Mesenchymal stem cell (in vitro differentiated cells and primary cell): ENCODE measurements around the gene SOX10.

Source experiments
- DNase-seq: peaks from one replicate; pipeline ENCODE4 v3.0.0-alpha.2; 2013
- H2AFZ ChIP-seq: one replicate; pipeline ENCODE4 v1.6.1; 2013; ENCODE audit warnings: low read depth, mild to moderate bottlenecking, control low read depth, inconsistent platforms, low read length, moderate library complexity
- H2AK5ac ChIP-seq: 2 replicates; pipeline ENCODE4 v1.6.1; 2013; ENCODE audit warnings: low read length, moderate library complexity, mild to moderate bottlenecking, inconsistent platforms; ENCODE audit not compliant: severe bottlenecking
- H2BK120ac ChIP-seq: one replicate; pipeline ENCODE4 v1.6.1; 2013; ENCODE audit warnings: low read depth, mild to moderate bottlenecking, inconsistent platforms, low read length, moderate library complexity
- H2BK12ac ChIP-seq, 2 experiments: one replicate each; pipeline ENCODE4 v1.6.1; 2013; ENCODE audit warnings: inconsistent platforms in 2 of 2, low read length in 2 of 2, mild to moderate bottlenecking in 2 of 2, moderate library complexity in 2 of 2, control low read depth in 1 of 2
- H2BK15ac ChIP-seq: one replicate; pipeline ENCODE4 v1.6.1; 2013; ENCODE audit warnings: mild to moderate bottlenecking, low read depth, inconsistent platforms; ENCODE audit not compliant: poor library complexity, severe bottlenecking
- H2BK5ac ChIP-seq: 2 replicates; pipeline ENCODE4 v1.6.1; 2013; ENCODE audit warnings: low read depth, mild to moderate bottlenecking, low read length, control low read depth, inconsistent platforms; ENCODE audit not compliant: poor library complexity, severe bottlenecking
- H3K14ac ChIP-seq, 2 experiments: one replicate each; pipeline ENCODE4 v1.6.1; 2013; ENCODE audit warnings: inconsistent platforms in 2 of 2, low read length in 2 of 2, control low read depth in 1 of 2, mild to moderate bottlenecking in 1 of 2, moderate library complexity in 1 of 2
- H3K18ac ChIP-seq, 2 experiments: one replicate each; pipeline ENCODE4 v1.6.1; 2013; ENCODE audit warnings: inconsistent platforms in 2 of 2, low read length in 2 of 2, control low read depth in 1 of 2, low read depth in 1 of 2, mild to moderate bottlenecking in 1 of 2
- H3K23ac ChIP-seq, 2 experiments: one replicate each; pipeline ENCODE4 v1.6.1; 2013; ENCODE audit warnings: inconsistent platforms in 2 of 2, low read length in 2 of 2, mild to moderate bottlenecking in 2 of 2, moderate library complexity in 2 of 2, control low read depth in 1 of 2
- H3K27ac ChIP-seq: 2 replicates; pipeline ENCODE4 v1.5.1; 2013; ENCODE audit warnings: mild to moderate bottlenecking, moderate library complexity, low read length, control low read depth, inconsistent platforms; ENCODE audit not compliant: poor library complexity, severe bottlenecking
- H3K27me3 ChIP-seq, 2 experiments: 2 replicates each; pipeline versions ENCODE4 v1.6.1 to v1.7.0; 2013; ENCODE audit warnings: low read length in 2 of 2, mild to moderate bottlenecking in 2 of 2, moderate library complexity in 2 of 2, control low read depth in 1 of 2, inconsistent platforms in 1 of 2; ENCODE audit not compliant: control insufficient read depth in 1 of 2, insufficient read depth in 1 of 2
- H3K36me3 ChIP-seq, 2 experiments: 2 replicates each; pipeline versions ENCODE4 v1.6.1 to v1.7.0; 2013; ENCODE audit warnings: low read length in 2 of 2, control low read depth in 1 of 2, inconsistent platforms in 1 of 2, low read depth in 1 of 2, mild to moderate bottlenecking in 1 of 2; ENCODE audit not compliant: insufficient read depth in 2 of 2, control insufficient read depth in 1 of 2
- H3K4ac ChIP-seq, 2 experiments: one replicate each; pipeline ENCODE4 v1.6.1; 2013; ENCODE audit warnings: inconsistent platforms in 2 of 2, low read length in 2 of 2, mild to moderate bottlenecking in 2 of 2, moderate library complexity in 2 of 2, control low read depth in 1 of 2, low read depth in 1 of 2
- H3K4me1 ChIP-seq: 2 replicates; pipeline ENCODE4 v1.6.1; 2013; ENCODE audit warnings: low read depth, low read length, control low read depth; ENCODE audit not compliant: control insufficient read depth, insufficient read depth
- H3K4me2 ChIP-seq: 2 replicates; pipeline ENCODE4 v1.6.1; 2013; ENCODE audit warnings: low read length, mild to moderate bottlenecking, inconsistent platforms; ENCODE audit not compliant: poor library complexity, severe bottlenecking
- H3K4me3 ChIP-seq, 2 experiments: 2 replicates each; pipeline versions ENCODE4 v1.5.1 to v1.7.0; 2013; ENCODE audit warnings: low read length in 2 of 2, mild to moderate bottlenecking in 2 of 2, control low read depth in 1 of 2, low read depth in 1 of 2; ENCODE audit not compliant: insufficient read depth in 1 of 2
- H3K79me1 ChIP-seq: replicated peaks from 2 replicates; pipeline ENCODE4 v1.6.1; 2013; ENCODE audit warnings: mild to moderate bottlenecking, control low read depth, low read length, inconsistent platforms; ENCODE audit not compliant: poor library complexity, severe bottlenecking
- H3K9ac ChIP-seq: 2 replicates; pipeline ENCODE4 v1.7.0; 2013; ENCODE audit warnings: mild to moderate bottlenecking, low read length, moderate library complexity
- H3K9me3 ChIP-seq: 2 replicates; pipeline ENCODE4 v1.7.0; 2013; ENCODE audit warnings: mild to moderate bottlenecking, low read length; ENCODE audit not compliant: control insufficient read depth
- H4K8ac ChIP-seq: one replicate; pipeline ENCODE4 v1.6.1; 2013; ENCODE audit warnings: inconsistent platforms, mild to moderate bottlenecking, low read length, moderate library complexity
- H4K91ac ChIP-seq: one replicate; pipeline ENCODE4 v1.6.1; 2013; ENCODE audit warnings: mild to moderate bottlenecking, low read length, inconsistent platforms
- WGBS: methylation state at CpG from one replicate; pipeline ENCODE4 v1.1.7; 2013; ENCODE audit warnings: mixed read lengths; 5-methylcytosine and 5-hydroxymethylcytosine counted together

Gene SOX10

GRCh38 chr22:38031491-38031890, 47.1 kb upstream of the SOX10 start:
- Histone ChIP-seq H3K4me1 (peaks cover 42% of the 10 kb centered on the region), H2BK5ac (no peak overlapping the region), H3K18ac (no peak overlapping the region), H3K23ac (no peak overlapping the region), H2BK12ac (no peak overlapping the region), H4K8ac (no peak overlapping the region), H3K27me3 (peaks cover 0 to 7% of the 10 kb centered on the region in 2 experiments), H3K36me3 (no peaks in the 10 kb centered on the region), H3K27ac (no peak overlapping the region), H2BK15ac (peak overlapping the region; percentile 3), H3K4ac (no peak overlapping the region), H2BK120ac (no peak overlapping the region), H3K14ac (no peak overlapping the region), H3K79me1 (no peaks in the 10 kb centered on the region), H3K9ac (no peak overlapping the region), H2AK5ac (no peak overlapping the region), H3K4me3 (no peak overlapping the region), H2AFZ (no peak overlapping the region), H3K9me3 (no peaks in the 10 kb centered on the region), H3K4me2 (no peak overlapping the region), H4K91ac (no peak overlapping the region)
- 81% methylated on average over 11 of the region's 12 CpGs for WGBS
- DNase-seq = no peak

GRCh38 chr22:38030311-38031133, 46.2 kb upstream of the SOX10 start:
- Histone ChIP-seq H3K4me2 (no peak overlapping the region), H3K23ac (no peak overlapping the region), H3K9me3 (no peaks in the 10 kb centered on the region), H3K14ac (no peak overlapping the region), H4K8ac (peak overlapping the region; percentile 54), H3K79me1 (no peaks in the 10 kb centered on the region), H2BK15ac (no peak overlapping the region), H2BK120ac (no peak overlapping the region), H2AFZ (no peak overlapping the region), H3K27me3 (peaks cover 7 to 16% of the 10 kb centered on the region in 2 experiments), H3K4ac (no peak overlapping the region), H3K18ac (no peak overlapping the region), H4K91ac (no peak overlapping the region), H2BK5ac (no peak overlapping the region), H2BK12ac (no peak overlapping the region), H3K4me3 (no peak overlapping the region), H3K4me1 (peaks cover 40% of the 10 kb centered on the region), H3K9ac (no peak overlapping the region), H3K36me3 (no peaks in the 10 kb centered on the region), H3K27ac (no peak overlapping the region), H2AK5ac (no peak overlapping the region)
- 63% methylated on average over 15 of the region's 16 CpGs for WGBS
- no peak for DNase-seq

- no peak overlapping the region for H2AK5ac ChIP-seq
- H2AFZ ChIP-seq = no peak overlapping the region
- H3K27me3 ChIP-seq = peaks cover 11 to 21% of the 10 kb centered on the region in 2 experiments
- H4K8ac ChIP-seq = no peak overlapping the region
- no peak overlapping the region for H3K4me2 ChIP-seq
- no peak overlapping the region for H3K18ac ChIP-seq
- WGBS = 80% methylated on average over 5 of the region's 5 CpGs
- no peaks in the 10 kb centered on the region for H3K79me1 ChIP-seq
- DNase-seq = no peak
- no peak overlapping the region for H3K23ac ChIP-seq
- no peak overlapping the region for H2BK120ac ChIP-seq
- H3K36me3 ChIP-seq = no peaks in the 10 kb centered on the region
- H2BK12ac ChIP-seq = no peak overlapping the region
- no peak overlapping the region for H3K4ac ChIP-seq
- H3K4me3 ChIP-seq = no peak overlapping the region
- no peaks in the 10 kb centered on the region for H3K9me3 ChIP-seq
- H3K9ac ChIP-seq = no peak overlapping the region
- no peak overlapping the region for H4K91ac ChIP-seq
- peaks cover 34% of the 10 kb centered on the region for H3K4me1 ChIP-seq
- no peak overlapping the region for H3K27ac ChIP-seq
- no peak overlapping the region for H2BK5ac ChIP-seq
- H2BK15ac ChIP-seq = no peak overlapping the region
- no peak overlapping the region for H3K14ac ChIP-seq
These were observed 45.5 kb upstream of the SOX10 start for GRCh38 chr22:38029901-38030300.

DNA sequence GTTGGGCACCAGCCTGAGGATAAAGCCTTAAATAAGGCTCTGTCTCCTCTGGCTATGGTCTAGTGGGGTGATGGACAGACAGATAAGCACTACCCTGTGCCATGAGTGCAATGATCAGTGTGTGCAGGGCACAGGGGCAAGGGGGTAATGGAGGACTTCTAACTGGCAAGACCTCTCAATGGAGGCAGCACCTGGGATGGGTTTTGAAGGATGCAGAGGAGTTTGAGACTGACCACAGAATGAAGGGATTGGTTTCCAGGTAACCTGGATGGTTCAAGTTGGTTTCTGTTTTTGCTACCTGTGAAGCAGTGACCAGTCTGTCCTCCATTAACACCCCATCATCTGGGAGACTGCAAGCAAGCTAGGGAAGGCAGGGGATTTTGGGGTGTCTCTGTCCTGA, 45.0 kb upstream of the SOX10 start:
- H2AFZ ChIP-seq = no peak overlapping the region
- H3K9me3 ChIP-seq = no peaks in the 10 kb centered on the region
- H3K4me1 ChIP-seq = peaks cover 29% of the 10 kb centered on the region
- H3K14ac ChIP-seq = no peak overlapping the region
- H2BK12ac ChIP-seq = no peak overlapping the region
- no peak overlapping the region for H3K18ac ChIP-seq
- H3K79me1 ChIP-seq = no peaks in the 10 kb centered on the region
- H3K4ac ChIP-seq = no peak overlapping the region
- H3K23ac ChIP-seq = no peak overlapping the region
- DNase-seq = no peak
- no peak overlapping the region for H2AK5ac ChIP-seq
- no peak overlapping the region for H2BK120ac ChIP-seq
- H3K27me3 ChIP-seq = peaks cover 16 to 25% of the 10 kb centered on the region in 2 experiments
- no peak overlapping the region for H4K8ac ChIP-seq
- H3K36me3 ChIP-seq = no peaks in the 10 kb centered on the region
- no peak overlapping the region for H2BK5ac ChIP-seq
- no peak overlapping the region for H3K4me3 ChIP-seq
- no peak overlapping the region for H4K91ac ChIP-seq
- H2BK15ac ChIP-seq = no peak overlapping the region
- H3K9ac ChIP-seq = no peak overlapping the region
- H3K27ac ChIP-seq = no peak overlapping the region
- no peak overlapping the region for H3K4me2 ChIP-seq
